ENCODE results near the gene NPBWR2.

- no peak for TF ChIP-seq CTCF (IDR thresholded peaks at IDR 0.05)
- no peak for TF ChIP-seq POLR2A (IDR thresholded peaks at IDR 0.05)
These were observed 26.6 kb upstream of the NPBWR2 start for GRCh38 chr20:64133951-64134407.
